Chondrocyte (in vitro differentiated cells): ENCODE measurements around the gene FAM131A. TPM values are rescaled to one million over a fixed set of nuclear protein-coding genes. Genes with fewer than 3 reads are reported as not detected.
"Not testable (repeated sequence)": the region's sequence is repeated elsewhere in the genome, so short reads cannot be mapped to it uniquely, and the experiment has no call there.

Experiments
- DNase-seq: peaks from one replicate; pipeline ENCODE4 v3.0.0; 2021; ENCODE audit warnings: mixed read lengths, low spot score
- H3K27ac Mint-ChIP-seq: one replicate; pipeline ENCODE4 v1.8.0; 2021; ENCODE audit warnings: mild to moderate bottlenecking, moderate library complexity, mixed read lengths; ENCODE audit not compliant: unreplicated experiment
- H3K27me3 Mint-ChIP-seq: 2 replicates; pipeline ENCODE4 v1.8.0; 2021; ENCODE audit warnings: low read depth, mixed read lengths
- H3K36me3 Mint-ChIP-seq: 2 replicates; pipeline ENCODE4 v1.8.0; 2021; ENCODE audit warnings: low read depth, mixed read lengths
- H3K4me1 Mint-ChIP-seq: 2 replicates; pipeline ENCODE4 v1.8.0; 2021; ENCODE audit warnings: low read depth, mild to moderate bottlenecking, mixed read lengths
- H3K4me3 Mint-ChIP-seq: one replicate; pipeline ENCODE4 v1.8.0; 2021; ENCODE audit warnings: mild to moderate bottlenecking, moderate library complexity, mixed read lengths; ENCODE audit not compliant: unreplicated experiment
- H3K9me3 Mint-ChIP-seq: 2 replicates; pipeline ENCODE4 v1.8.0; 2021; ENCODE audit warnings: low read depth, mixed read lengths
- CTCF ChIP-seq: fragments of 200-600 bp; sonication (generic); IDR thresholded peaks from 2 replicates; pipeline ENCODE4 v1.5.0; 2021; ENCODE audit warnings: antibody characterized with exemption, mild to moderate bottlenecking, moderate library complexity
- total RNA-seq: library from RNA; stranded (reverse); gene quantifications from 3 replicates; pipeline ENCODE4 v1.2.1, GENCODE V29; 2021

Gene FAM131A
- total RNA-seq, 1 donor from 2014 or later = 13.4 TPM

GRCh38 chr3:184336547-184337398 is 627 bp upstream of the FAM131A start:
- Mint-ChIP-seq H3K36me3 (peaks cover 29% of the 10 kb centered on the region), H3K4me3 (peak overlapping the region; percentile 80), H3K4me1 (peaks cover 55% of the 10 kb centered on the region), H3K9me3 (no peaks in the 10 kb centered on the region), H3K27me3 (no peaks in the 10 kb centered on the region), H3K27ac (peak overlapping the region; percentile 91)
- no peak for DNase-seq
- no peak for TF ChIP-seq CTCF

GRCh38 chr3:184337981-184338380 is 581 bp downstream of the FAM131A start:
- H3K36me3 Mint-ChIP-seq = peaks cover 21% of the 10 kb centered on the region
- H3K4me1 Mint-ChIP-seq = peaks cover 47% of the 10 kb centered on the region
- no peaks in the 10 kb centered on the region for H3K9me3 Mint-ChIP-seq
- peak overlapping the region; percentile 77 for H3K27ac Mint-ChIP-seq
- TF ChIP-seq CTCF = no peak
- no peaks in the 10 kb centered on the region for H3K27me3 Mint-ChIP-seq
- H3K4me3 Mint-ChIP-seq = peak overlapping the region; percentile 25
- DNase-seq = no peak

- Mint-ChIP-seq H3K4me3 (peak overlapping the region; percentile 6), H3K4me1 (peaks cover 50% of the 10 kb centered on the region), H3K27ac (peak overlapping the region; percentile 61), H3K36me3 (peaks cover 15% of the 10 kb centered on the region), H3K9me3 (no peaks in the 10 kb centered on the region), H3K27me3 (no peaks in the 10 kb centered on the region)
- TF ChIP-seq CTCF = peak; percentile 41
- no peak for DNase-seq
Measured at GRCh38 chr3:184338511-184338945, 1.1 kb downstream of the FAM131A start.

- Mint-ChIP-seq H3K27me3 (no peaks in the 10 kb centered on the region), H3K4me1 (peaks cover 49% of the 10 kb centered on the region), H3K9me3 (no peaks in the 10 kb centered on the region), H3K27ac (no peak overlapping the region), H3K4me3 (no peak overlapping the region), H3K36me3 (peaks cover 11% of the 10 kb centered on the region)
- no peak for DNase-seq
- no peak for TF ChIP-seq CTCF
Measured at GRCh38 chr3:184339001-184339400, 1.6 kb downstream of the FAM131A start.

GRCh38 chr3:184339451-184340135 is 2.2 kb downstream of the FAM131A start:
- H3K9me3 Mint-ChIP-seq, H3K36me3 Mint-ChIP-seq, DNase-seq, H3K27ac Mint-ChIP-seq, H3K27me3 Mint-ChIP-seq, H3K4me3 Mint-ChIP-seq: not testable (repeated sequence)
- peaks cover 46% of the 10 kb centered on the region for H3K4me1 Mint-ChIP-seq
